HepG2 (cell line): ENCODE results near the gene PSMD2. TPM values are rescaled to one million over a fixed set of nuclear protein-coding genes. Genes with fewer than 3 reads are reported as not detected.

Experiments used
- ATF5 ChIP-seq: sonication (generic); formaldehyde crosslinking; IDR thresholded peaks from 2 replicates; pipeline ENCODE4 v1.4.0; 2020; ENCODE audit warnings: mild to moderate bottlenecking, low read depth, missing genetic modification reagents
- DMAP1 ChIP-seq: IDR thresholded peaks from 2 replicates; pipeline ENCODE4 v1.6.1; 2016
- ELF1 ChIP-seq: sonication (generic); formaldehyde crosslinking; IDR thresholded peaks from 2 replicates; pipeline ENCODE4 v1.4.0; 2020; ENCODE audit warnings: missing genetic modification reagents
- JUND ChIP-seq: sonication (generic); formaldehyde crosslinking; IDR thresholded peaks from 2 replicates; pipeline ENCODE4 v1.8.0; 2022; ENCODE audit warnings: mild to moderate bottlenecking, missing genetic modification reagents
- KAT7 ChIP-seq: IDR thresholded peaks from 2 replicates; pipeline ENCODE4 v1.6.1; 2018; ENCODE audit warnings: borderline replicate concordance, missing compliant biosample characterization
- MED8 ChIP-seq: sonication (generic); formaldehyde crosslinking; IDR thresholded peaks from 2 replicates; pipeline ENCODE4 v1.8.1; 2023; ENCODE audit warnings: mild to moderate bottlenecking, missing genetic modification reagents; ENCODE audit not compliant: insufficient replicate concordance
- NFKBIZ ChIP-seq: IDR thresholded peaks from 2 replicates; pipeline ENCODE4 v1.6.1; 2018; ENCODE audit warnings: missing genetic modification reagents, missing compliant biosample characterization
- REL ChIP-seq: sonication (generic); formaldehyde crosslinking; conservative IDR thresholded peaks from 2 replicates; pipeline ENCODE4 v1.8.0; 2022; ENCODE audit warnings: mild to moderate bottlenecking, missing genetic modification reagents, moderate library complexity
- SMAD9 ChIP-seq: sonication (generic); formaldehyde crosslinking; IDR thresholded peaks from 2 replicates; pipeline ENCODE4 v1.5.1; 2020; ENCODE audit warnings: mild to moderate bottlenecking, missing genetic modification reagents
- SMARCE1 ChIP-seq: fragments of 450-650 bp; IDR thresholded peaks from 2 replicates; pipeline ENCODE4 v1.6.1; 2017; ENCODE audit warnings: borderline replicate concordance
- TOPORS ChIP-seq: sonication (generic); formaldehyde crosslinking; IDR thresholded peaks from 2 replicates; pipeline ENCODE4 v1.8.0; 2023; ENCODE audit warnings: mild to moderate bottlenecking, missing genetic modification reagents
- ZNF451 ChIP-seq: sonication (generic); formaldehyde crosslinking; IDR thresholded peaks from 2 replicates; pipeline ENCODE4 v1.5.0; 2020; ENCODE audit warnings: mild to moderate bottlenecking, missing genetic modification reagents
- ZNF562 ChIP-seq: sonication (generic); formaldehyde crosslinking; IDR thresholded peaks from 2 replicates; pipeline ENCODE4 v1.8.0; 2022; ENCODE audit warnings: missing genetic modification reagents, borderline replicate concordance
- ZNF672 ChIP-seq: sonication (generic); formaldehyde crosslinking; IDR thresholded peaks from 2 replicates; pipeline ENCODE4 v1.8.1; 2022; ENCODE audit warnings: missing genetic modification reagents
- ZNF816 ChIP-seq: sonication (generic); formaldehyde crosslinking; IDR thresholded peaks from 2 replicates; pipeline ENCODE4 v1.8.0; 2022; ENCODE audit warnings: missing genetic modification reagents, mild to moderate bottlenecking, borderline replicate concordance
- polyA plus RNA-seq, 8 experiments: library from polyadenylated mRNA; depleted of rRNA in 3 of 8; stranded (reverse) in 7 of 8; unstranded in 1 of 8; fragments of >200 nt; fragmentation: Illumina TruSeq in 4 of 8; extraction: Trizol in 4 of 8; gene quantifications; 2 replicates each; pipeline versions ENCODE4 v1.2.1 to v1.2.3, GENCODE V29; 2011 to 2016; ENCODE audit warnings: low read depth in 4 of 8, missing spikeins in 1 of 8, mixed read lengths in 1 of 8; ENCODE audit not compliant: insufficient read depth in 1 of 8
- total RNA-seq, 5 experiments: library from RNA; depleted of rRNA; stranded (reverse); fragments of >200 nt; fragmentation: Illumina TruSeq; extraction: Trizol; gene quantifications; 2 replicates each; pipeline ENCODE4 v1.2.3, GENCODE V29; 2016; ENCODE audit warnings: low read depth in 1 of 5
- TF ChIP-seq, protein P1 (sequence below): sonication (generic); formaldehyde crosslinking; conservative IDR thresholded peaks from 2 replicates; pipeline ENCODE4 v1.8.0; 2022; ENCODE audit warnings: missing genetic modification reagents
- TF ChIP-seq, protein P2 (sequence below): sonication (generic); formaldehyde crosslinking; IDR thresholded peaks from 2 replicates; pipeline ENCODE4 v1.8.0; 2022; ENCODE audit warnings: missing genetic modification reagents, low read depth, mild to moderate bottlenecking, borderline replicate concordance
- TF ChIP-seq, protein P3 (sequence below): sonication (generic); formaldehyde crosslinking; IDR thresholded peaks from 2 replicates; pipeline ENCODE4 v1.4.0; 2020; ENCODE audit warnings: missing genetic modification reagents
- TF ChIP-seq, protein P4 (sequence below): sonication (generic); formaldehyde crosslinking; IDR thresholded peaks from 2 replicates; pipeline ENCODE4 v1.8.1; 2023; ENCODE audit warnings: missing genetic modification reagents, inconsistent platforms, borderline replicate concordance
- TF ChIP-seq, protein P5 (sequence below), 2 experiments: IDR thresholded peaks; 2 replicates each; pipeline ENCODE4 v1.6.1; 2011 to 2012; ENCODE audit warnings: low read length in 2 of 2, borderline replicate concordance in 1 of 2, low read depth in 1 of 2, mild to moderate bottlenecking in 1 of 2, moderate library complexity in 1 of 2

Gene PSMD2
- total and polyA plus RNA-seq, 2 of the 13 experiments (the other 11 are each of a cell fraction or from before 2014, with no cell fraction given): 125 to 200 TPM

- no peak for TF ChIP-seq SMARCE1
- no peak for TF ChIP-seq JUND (CRISPR knock-in tag)
- TF ChIP-seq, protein P1, sequence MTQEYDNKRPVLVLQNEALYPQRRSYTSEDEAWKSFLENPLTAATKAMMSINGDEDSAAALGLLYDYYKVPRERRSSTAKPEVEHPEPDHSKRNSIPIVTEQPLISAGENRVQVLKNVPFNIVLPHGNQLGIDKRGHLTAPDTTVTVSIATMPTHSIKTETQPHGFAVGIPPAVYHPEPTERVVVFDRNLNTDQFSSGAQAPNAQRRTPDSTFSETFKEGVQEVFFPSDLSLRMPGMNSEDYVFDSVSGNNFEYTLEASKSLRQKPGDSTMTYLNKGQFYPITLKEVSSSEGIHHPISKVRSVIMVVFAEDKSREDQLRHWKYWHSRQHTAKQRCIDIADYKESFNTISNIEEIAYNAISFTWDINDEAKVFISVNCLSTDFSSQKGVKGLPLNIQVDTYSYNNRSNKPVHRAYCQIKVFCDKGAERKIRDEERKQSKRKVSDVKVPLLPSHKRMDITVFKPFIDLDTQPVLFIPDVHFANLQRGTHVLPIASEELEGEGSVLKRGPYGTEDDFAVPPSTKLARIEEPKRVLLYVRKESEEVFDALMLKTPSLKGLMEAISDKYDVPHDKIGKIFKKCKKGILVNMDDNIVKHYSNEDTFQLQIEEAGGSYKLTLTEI: no peak
- no peak for TF ChIP-seq TOPORS (CRISPR knock-in tag)
- no peak for TF ChIP-seq SMAD9
- TF ChIP-seq, protein P2, sequence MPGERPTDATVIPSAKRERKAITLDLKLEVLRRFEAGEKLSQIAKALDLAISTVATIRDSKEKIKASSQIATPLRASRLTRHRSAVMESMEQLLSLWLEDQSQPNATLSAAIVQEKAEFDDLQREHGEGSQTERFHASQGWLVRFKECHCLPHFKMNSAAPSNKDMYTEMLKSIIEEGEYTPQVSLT (CRISPR knock-in tag): no peak
- peak; percentile 76 for TF ChIP-seq ELF1 (CRISPR knock-in tag)
- TF ChIP-seq ATF5 (CRISPR knock-in tag): no peak
- no peak for TF ChIP-seq ZNF672 (CRISPR knock-in tag)
- TF ChIP-seq ZNF562 (CRISPR knock-in tag): no peak
- TF ChIP-seq, protein P3, sequence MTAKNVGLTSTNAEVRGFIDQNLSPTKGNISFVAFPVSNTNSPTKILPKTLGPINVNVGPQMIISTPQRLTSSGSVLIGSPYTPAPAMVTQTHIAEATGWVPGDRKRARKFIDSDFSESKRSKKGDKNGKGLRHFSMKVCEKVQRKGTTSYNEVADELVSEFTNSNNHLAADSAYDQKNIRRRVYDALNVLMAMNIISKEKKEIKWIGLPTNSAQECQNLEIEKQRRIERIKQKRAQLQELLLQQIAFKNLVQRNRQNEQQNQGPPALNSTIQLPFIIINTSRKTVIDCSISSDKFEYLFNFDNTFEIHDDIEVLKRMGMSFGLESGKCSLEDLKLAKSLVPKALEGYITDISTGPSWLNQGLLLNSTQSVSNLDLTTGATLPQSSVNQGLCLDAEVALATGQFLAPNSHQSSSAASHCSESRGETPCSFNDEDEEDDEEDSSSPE (CRISPR knock-in tag): peak; percentile 80
- TF ChIP-seq NFKBIZ (CRISPR knock-in tag): no peak
- TF ChIP-seq MED8 (CRISPR knock-in tag): no peak
- TF ChIP-seq ZNF451 (CRISPR knock-in tag): 0 out of 2 replicates have a peak, but pooled peaks have one; percentile 56
- TF ChIP-seq, protein P4, sequence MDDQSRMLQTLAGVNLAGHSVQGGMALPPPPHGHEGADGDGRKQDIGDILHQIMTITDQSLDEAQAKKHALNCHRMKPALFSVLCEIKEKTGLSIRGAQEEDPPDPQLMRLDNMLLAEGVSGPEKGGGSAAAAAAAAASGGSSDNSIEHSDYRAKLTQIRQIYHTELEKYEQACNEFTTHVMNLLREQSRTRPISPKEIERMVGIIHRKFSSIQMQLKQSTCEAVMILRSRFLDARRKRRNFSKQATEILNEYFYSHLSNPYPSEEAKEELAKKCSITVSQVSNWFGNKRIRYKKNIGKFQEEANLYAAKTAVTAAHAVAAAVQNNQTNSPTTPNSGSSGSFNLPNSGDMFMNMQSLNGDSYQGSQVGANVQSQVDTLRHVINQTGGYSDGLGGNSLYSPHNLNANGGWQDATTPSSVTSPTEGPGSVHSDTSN (CRISPR knock-in tag): no peak
- TF ChIP-seq REL (CRISPR knock-in tag): no peak
- TF ChIP-seq KAT7 (CRISPR knock-in tag): peak; percentile 35
- TF ChIP-seq, protein P5, sequence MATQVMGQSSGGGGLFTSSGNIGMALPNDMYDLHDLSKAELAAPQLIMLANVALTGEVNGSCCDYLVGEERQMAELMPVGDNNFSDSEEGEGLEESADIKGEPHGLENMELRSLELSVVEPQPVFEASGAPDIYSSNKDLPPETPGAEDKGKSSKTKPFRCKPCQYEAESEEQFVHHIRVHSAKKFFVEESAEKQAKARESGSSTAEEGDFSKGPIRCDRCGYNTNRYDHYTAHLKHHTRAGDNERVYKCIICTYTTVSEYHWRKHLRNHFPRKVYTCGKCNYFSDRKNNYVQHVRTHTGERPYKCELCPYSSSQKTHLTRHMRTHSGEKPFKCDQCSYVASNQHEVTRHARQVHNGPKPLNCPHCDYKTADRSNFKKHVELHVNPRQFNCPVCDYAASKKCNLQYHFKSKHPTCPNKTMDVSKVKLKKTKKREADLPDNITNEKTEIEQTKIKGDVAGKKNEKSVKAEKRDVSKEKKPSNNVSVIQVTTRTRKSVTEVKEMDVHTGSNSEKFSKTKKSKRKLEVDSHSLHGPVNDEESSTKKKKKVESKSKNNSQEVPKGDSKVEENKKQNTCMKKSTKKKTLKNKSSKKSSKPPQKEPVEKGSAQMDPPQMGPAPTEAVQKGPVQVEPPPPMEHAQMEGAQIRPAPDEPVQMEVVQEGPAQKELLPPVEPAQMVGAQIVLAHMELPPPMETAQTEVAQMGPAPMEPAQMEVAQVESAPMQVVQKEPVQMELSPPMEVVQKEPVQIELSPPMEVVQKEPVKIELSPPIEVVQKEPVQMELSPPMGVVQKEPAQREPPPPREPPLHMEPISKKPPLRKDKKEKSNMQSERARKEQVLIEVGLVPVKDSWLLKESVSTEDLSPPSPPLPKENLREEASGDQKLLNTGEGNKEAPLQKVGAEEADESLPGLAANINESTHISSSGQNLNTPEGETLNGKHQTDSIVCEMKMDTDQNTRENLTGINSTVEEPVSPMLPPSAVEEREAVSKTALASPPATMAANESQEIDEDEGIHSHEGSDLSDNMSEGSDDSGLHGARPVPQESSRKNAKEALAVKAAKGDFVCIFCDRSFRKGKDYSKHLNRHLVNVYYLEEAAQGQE (IDR thresholded peaks at IDR 0.05; ENCODE audit: borderline replicate concordance in 1 of 2, low read depth in 1 of 2, low read length in 2 of 2): peak in 1 of 2 experiments; percentile 63; a peak in 1 of 4 replicates
- TF ChIP-seq DMAP1 (CRISPR knock-in tag): peak; percentile 75
- TF ChIP-seq ZNF816 (CRISPR knock-in tag): peak; percentile 37; the same call in 1 of the 2 replicates
These were observed 49.5 kb upstream of the PSMD2 start, which contains the start of gene EEF1AKMT4 (continued) for GRCh38 chr3:184249412-184250166.
